GM12892 (cell line): ENCODE data around the gene AGRN.
"Not testable (repeated sequence)": the region's sequence is repeated elsewhere in the genome, so short reads cannot be mapped to it uniquely, and the experiment has no call there.

Experiments
- DNase-seq: peaks from one replicate; pipeline ENCODE4 v3.0.0; 2011; ENCODE audit not compliant: insufficient read length
- FAIRE-seq: peaks from 2 replicates; lab custom pipeline; 2011; peaks lifted over from hg19 to GRCh38; lab: Jason Lieb, UNC
- POLR2A ChIP-seq: IDR thresholded peaks from 2 replicates; pipeline ENCODE4 v1.6.1; 2011; ENCODE audit warnings: low read depth, low read length, control low read depth
- POLR2AphosphoS5 ChIP-seq: IDR thresholded peaks from 2 replicates; pipeline ENCODE4 v1.6.1; 2011; ENCODE audit warnings: low read depth, low read length, control low read depth
- TAF1 ChIP-seq: IDR thresholded peaks from 2 replicates; pipeline ENCODE4 v1.6.1; 2011; ENCODE audit warnings: low read depth, mild to moderate bottlenecking, control low read depth, low read length, borderline replicate concordance

Gene AGRN

DNA sequence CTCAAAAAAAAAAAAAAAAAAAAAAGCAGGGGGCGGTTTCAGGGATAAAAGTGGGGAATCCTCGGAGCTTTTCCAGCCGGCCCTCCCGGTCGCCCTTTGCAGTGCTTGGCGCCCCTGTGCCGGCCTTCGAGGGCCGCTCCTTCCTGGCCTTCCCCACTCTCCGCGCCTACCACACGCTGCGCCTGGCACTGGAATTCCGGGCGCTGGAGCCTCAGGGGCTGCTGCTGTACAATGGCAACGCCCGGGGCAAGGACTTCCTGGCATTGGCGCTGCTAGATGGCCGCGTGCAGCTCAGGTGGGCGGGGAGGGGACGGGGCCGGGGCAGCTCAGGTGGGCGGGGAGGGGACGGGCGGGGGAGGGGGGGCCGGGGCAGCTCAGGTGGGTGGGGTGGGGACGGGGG lies 28.8 kb downstream of the AGRN start:
- no peak for TF ChIP-seq TAF1
- no peak for TF ChIP-seq POLR2AphosphoS5
- no peak for TF ChIP-seq POLR2A
- no peak for FAIRE-seq
- DNase-seq = no peak

GRCh38 chr1:1049318-1050165 lies 29.6 kb downstream of the AGRN start:
- FAIRE-seq = no peak
- no peak for DNase-seq
- TF ChIP-seq TAF1 = no peak

DNA sequence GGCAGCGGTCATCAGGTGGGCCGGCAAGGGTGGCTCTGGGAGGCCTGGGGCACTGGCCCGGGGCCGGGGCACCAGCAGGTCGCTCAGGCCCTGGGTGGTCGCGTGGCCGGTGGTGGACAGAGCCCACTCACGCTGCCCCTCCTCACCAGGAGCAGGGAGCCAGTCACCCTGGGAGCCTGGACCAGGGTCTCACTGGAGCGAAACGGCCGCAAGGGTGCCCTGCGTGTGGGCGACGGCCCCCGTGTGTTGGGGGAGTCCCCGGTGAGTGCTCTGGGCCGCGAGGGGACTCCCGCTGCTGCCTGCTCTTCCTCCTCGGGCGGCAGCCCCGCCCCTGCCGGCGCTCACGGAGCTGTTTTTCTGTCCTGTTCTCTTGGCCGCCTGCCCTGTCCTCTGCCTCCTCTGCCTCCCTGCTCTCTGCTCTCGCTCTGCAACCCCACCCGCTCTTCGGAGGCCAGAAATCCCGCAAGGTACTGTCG lies 30.7 kb downstream of the AGRN start:
- TF ChIP-seq TAF1 = no peak
- TF ChIP-seq POLR2AphosphoS5 = no peak
- no peak for TF ChIP-seq POLR2A
- FAIRE-seq (peak; percentile 82), DNase-seq (no peak)

GRCh38 chr1:1051127-1051810 lies 31.3 kb downstream of the AGRN start:
- TF ChIP-seq POLR2AphosphoS5 (no peak), TAF1 (no peak), POLR2A (no peak)
- no peak for FAIRE-seq
- no peak for DNase-seq

DNA sequence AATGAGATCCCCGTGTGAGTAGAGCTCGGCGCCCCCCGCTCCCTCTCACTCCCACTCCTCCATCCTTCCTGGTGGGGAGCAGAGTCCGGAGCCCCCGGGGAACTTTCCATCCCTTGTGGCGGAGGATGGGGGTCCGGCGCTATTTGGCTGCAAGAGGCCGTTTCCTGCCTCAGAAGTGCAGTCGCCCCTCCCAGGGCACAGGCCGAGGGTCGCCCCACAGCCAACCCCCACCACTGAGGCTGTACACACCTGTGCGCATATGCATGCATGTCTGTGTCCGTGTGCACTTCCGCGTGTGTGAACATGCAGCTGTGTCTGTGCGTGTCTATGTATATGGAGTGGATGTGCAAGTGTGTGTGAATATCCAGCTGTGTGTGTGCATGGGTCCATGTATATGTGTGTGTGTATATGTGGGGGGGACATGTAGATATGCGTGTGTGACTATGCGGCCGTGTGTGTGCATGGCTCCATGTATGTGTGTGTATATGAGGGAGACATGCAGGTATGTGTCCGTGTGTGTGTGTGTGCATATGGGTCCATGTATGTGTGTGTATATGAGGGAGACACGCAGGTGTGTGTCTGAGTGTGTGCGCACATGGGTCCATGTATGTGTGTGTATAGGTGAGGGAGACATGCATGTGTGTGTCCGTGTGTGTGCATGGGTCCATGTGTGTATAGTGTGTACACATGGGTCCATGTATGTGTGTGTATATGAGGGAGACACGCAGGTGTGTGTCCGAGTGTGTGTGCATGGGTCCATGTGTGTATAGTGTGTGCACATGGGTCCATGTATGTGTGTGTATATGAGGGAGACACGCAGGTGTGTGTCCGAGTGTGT lies 32.3 kb downstream of the AGRN start:
- FAIRE-seq (peak; percentile 24), DNase-seq (no peak)
- no peak for TF ChIP-seq POLR2A
- no peak for TF ChIP-seq TAF1
- TF ChIP-seq POLR2AphosphoS5 = no peak

DNA sequence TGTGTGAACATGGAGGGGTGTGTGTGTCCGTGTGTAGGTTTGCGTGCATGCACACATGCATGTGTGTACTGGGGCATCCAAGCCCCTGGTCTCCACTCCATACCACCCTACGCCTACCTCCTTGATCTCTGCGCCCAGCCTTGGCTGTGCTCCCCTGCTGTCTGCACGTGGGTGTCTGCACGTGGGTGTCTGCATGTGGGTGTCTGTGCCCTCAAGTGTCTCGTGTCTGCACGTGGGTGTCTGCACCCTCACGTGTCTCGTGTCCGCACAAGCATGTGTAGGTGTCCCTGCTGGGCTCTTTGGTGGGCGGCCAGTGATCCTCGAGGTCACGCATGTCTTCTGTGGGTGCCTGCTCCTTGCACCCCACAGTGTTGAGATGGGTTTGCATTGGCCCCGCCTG lies 33.1 kb downstream of the AGRN start:
- TF ChIP-seq POLR2AphosphoS5 (no peak), TAF1 (no peak), POLR2A (no peak)
- DNase-seq = no peak
- FAIRE-seq = no peak

GRCh38 chr1:1053682-1054081 lies 33.8 kb downstream of the AGRN start:
- FAIRE-seq (no peak), DNase-seq (no peak)
- TF ChIP-seq TAF1 (no peak), POLR2AphosphoS5 (no peak), POLR2A (no peak)

DNA sequence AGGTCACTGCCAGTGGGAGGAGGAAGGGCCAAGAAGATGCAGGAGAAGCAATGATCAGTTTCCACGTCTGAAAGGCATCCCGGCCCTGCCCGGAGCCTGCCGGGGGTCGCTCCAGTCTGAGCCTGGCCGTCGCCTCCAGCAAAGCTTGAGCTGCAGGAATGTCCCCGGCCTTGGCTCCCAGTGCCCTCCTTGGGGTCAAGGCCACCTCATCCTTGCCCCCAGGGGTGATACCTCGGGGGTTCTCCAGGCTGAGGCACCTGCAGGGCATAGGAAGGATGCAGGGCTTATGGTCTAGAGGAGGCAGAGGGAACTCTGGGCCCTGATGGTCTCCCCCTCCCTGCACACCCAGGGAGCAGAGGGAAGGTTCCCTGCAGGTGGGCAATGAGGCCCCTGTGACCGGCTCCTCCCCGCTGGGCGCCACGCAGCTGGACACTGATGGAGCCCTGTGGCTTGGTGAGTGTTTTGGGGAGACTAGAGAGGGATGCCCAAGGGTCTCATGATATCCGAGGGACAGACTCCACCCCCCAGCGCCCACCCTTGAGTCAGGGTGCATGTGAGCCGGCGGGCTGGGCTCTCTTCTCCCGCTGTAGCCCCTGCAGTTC lies 34.3 kb downstream of the AGRN start:
- DNase-seq (no peak), FAIRE-seq (no peak)

DNA sequence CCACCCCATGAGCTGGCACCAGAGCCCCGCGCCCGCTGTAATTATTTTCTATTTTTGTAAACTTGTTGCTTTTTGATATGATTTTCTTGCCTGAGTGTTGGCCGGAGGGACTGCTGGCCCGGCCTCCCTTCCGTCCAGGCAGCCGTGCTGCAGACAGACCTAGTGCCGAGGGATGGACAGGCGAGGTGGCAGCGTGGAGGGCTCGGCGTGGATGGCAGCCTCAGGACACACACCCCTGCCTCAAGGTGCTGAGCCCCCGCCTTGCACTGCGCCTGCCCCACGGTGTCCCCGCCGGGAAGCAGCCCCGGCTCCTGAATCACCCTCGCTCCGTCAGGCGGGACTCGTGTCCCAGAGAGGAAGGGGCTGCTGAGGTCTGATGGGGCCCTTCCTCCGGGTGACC lies 35.1 kb downstream of the AGRN start:
- DNase-seq = no peak
- no peak for FAIRE-seq
- TF ChIP-seq POLR2AphosphoS5 = no peak
- no peak for TF ChIP-seq POLR2A
- TF ChIP-seq TAF1 = no peak

More for the DNA sequence above, 34.3 kb downstream of the AGRN start:
- TF ChIP-seq POLR2AphosphoS5 (no peak), TAF1 (no peak), POLR2A (no peak)

GRCh38 chr1:1055841-1056736 lies 36.2 kb downstream of the AGRN start:
- no peak for FAIRE-seq
- no peak; the same call in 1 of the 2 replicates for TF ChIP-seq POLR2A
- TF ChIP-seq POLR2AphosphoS5 = no peak
- no peak for DNase-seq

GRCh38 chr1:1057769-1058087 lies 37.8 kb downstream of the AGRN start:
- not testable (repeated sequence) for FAIRE-seq, DNase-seq
